Right lobe of liver (tissue), 4 donors: Measurements from ENCODE around the gene SIN3B.

Experiments used
- POLR2A ChIP-seq: fragments of 450-650 bp; IDR thresholded peaks from one replicate; pipeline ENCODE4 v1.6.1; 2017; ENCODE audit warnings: antibody characterized with exemption, mild to moderate bottlenecking
- TF ChIP-seq, protein P1 (sequence below), 4 donors: fragments of 200-600 bp in 3 of 4; fragments of 450-650 bp in 1 of 4; IDR thresholded peaks; one replicate each; pipeline versions ENCODE4 v1.5.1 to v1.8.0; 2016 to 2022; ENCODE audit warnings: antibody characterized with exemption in 4 of 4, mild to moderate bottlenecking in 2 of 4
- donor health status: DM: no; HTN: no; CAD: no.
- donor health status: DM: no; HTN: no; CAD: no.
- donor health status: DM: no; HTN: yes; CAD: no.

GRCh38 chr19:16887353-16888265 lies 58.4 kb downstream of the SIN3B start:
- TF ChIP-seq, protein P1, sequence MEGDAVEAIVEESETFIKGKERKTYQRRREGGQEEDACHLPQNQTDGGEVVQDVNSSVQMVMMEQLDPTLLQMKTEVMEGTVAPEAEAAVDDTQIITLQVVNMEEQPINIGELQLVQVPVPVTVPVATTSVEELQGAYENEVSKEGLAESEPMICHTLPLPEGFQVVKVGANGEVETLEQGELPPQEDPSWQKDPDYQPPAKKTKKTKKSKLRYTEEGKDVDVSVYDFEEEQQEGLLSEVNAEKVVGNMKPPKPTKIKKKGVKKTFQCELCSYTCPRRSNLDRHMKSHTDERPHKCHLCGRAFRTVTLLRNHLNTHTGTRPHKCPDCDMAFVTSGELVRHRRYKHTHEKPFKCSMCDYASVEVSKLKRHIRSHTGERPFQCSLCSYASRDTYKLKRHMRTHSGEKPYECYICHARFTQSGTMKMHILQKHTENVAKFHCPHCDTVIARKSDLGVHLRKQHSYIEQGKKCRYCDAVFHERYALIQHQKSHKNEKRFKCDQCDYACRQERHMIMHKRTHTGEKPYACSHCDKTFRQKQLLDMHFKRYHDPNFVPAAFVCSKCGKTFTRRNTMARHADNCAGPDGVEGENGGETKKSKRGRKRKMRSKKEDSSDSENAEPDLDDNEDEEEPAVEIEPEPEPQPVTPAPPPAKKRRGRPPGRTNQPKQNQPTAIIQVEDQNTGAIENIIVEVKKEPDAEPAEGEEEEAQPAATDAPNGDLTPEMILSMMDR (IDR thresholded peaks at IDR 0.05) = no peak
- no peak for TF ChIP-seq POLR2A
